ENCODE measurements around the gene TTC33. TPM values are rescaled to one million over a fixed set of nuclear protein-coding genes. Genes with fewer than 3 reads are reported as not detected.
"Not testable (repeated sequence)": the region's sequence is repeated elsewhere in the genome, so short reads cannot be mapped to it uniquely, and the experiment has no call there.

Gene TTC33
- polyA plus RNA-seq, 1 donor, result 20.3 TPM

DNA sequence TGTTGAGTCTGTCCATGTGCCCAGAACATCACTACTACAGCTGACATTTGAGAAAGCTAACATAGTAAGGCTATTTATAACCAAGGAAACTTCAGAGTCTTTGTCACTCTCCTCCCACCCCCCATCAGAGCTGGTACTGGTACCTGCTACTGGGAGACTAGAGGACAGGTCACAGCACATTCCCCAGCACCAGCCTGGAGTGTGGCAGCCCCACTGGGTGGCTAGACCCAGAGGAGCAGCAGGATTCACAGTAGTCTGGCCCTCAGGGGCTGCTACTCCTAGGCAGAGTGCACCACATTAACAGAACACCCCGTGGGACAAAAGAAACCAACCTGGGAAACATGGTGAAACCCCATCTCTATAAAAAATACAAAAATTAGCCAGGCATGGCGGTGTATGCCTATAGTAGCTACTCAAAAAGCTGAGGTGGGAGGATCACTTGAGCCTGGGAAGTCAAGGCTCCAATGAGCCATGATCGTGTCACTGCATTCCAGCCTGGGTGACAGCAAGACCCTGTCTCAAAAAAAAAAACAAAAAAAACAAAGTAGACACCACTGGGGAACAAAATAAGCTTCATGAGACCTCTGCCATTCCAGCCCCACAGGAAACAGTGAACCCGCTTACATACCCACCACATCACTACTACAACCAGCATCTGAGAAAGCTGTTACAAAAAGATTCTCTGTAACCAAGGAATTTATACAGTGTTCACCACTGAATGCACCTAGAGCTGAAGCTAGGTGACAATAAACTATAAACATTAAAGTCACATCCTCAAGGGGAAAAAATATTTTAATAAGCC, 102.3 kb downstream of the TTC33 start:
- DNase-seq (ENCODE audit: low read depth), result no peak

DNA sequence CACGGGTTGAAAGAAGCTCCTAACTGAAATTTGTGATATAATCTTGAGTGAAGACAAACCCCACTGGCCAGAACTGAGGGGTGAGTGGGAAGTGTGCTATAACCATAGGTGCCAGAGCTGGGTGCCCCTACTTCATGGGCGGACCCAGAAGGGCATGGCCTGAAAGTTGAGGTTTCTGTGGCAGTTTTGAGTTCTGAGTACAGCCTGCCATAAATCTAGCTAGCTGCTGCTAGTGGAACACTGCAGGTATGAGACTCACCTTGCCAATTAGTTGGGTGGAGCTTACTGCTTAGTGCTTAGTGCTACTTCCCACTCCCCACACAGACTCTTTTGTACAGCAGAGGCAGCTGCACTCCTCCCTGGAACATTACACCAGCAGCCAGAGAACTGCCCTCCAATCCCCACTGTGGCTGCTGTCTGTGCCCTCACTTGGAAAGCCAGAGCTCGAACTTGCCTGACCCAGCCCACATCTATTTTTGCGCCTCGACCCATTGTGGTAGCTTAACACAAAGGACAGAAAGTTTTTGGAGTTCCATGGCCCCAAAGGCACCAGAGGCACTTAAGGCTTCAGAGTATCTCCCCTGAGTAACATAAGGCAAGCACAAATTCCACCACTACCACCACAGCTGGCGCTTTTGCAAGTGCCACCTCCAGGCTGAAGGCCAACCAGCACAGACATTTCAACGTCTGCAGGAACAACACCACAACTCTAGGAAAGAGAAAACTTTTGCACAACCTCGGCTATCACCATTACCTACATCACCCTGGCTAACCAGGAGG, 103.1 kb downstream of the TTC33 start:
- DNase-seq (ENCODE audit: low read depth), result no peak

DNA sequence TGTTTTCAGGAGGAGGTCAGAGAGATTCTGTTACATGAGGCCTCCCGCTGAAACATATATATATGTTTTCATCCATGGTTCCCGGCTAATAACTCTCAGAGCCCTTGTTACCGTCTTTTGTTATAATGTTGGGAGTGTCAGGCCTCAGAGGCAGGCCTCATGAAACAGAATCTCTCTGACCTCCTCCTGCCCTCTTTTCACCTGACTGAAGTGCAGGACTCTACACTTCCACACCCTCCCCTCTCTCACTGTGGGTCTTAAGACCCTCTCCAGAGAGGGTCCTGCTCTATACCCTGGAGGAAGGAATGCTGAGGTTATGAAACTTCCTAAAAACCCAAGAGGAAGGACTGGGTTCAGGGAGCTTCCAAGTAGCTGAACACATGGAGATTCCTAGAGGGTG, 104.6 kb downstream of the TTC33 start:
- no peak for DNase-seq (ENCODE audit: low read depth)

DNA sequence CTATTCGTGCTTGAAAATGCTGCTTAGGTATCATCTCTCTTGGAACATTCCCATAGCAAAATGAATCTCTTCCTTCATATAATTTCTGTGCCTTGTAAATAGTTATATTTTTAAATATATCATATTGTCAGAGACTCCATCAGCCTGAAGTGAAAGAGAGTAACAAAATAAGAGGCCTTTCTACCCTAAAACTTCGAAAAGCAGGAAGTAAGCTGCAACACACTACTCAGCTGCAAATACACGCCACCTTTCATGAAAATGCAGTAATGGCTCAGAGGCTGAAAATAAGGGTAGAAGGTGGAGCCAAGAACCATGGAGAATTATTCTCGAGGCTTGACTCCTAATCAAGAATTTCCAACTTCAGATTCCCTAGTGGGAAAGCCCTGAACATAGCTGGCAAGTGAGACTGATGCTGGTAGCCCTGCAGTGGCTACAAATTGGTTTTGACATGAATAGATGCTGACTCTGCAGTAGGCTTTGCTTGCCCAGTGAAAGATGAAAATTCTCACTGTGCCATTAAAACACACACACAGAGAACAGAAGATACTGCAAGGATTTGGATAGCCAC, 106.2 kb downstream of the TTC33 start:
- no peak for DNase-seq (ENCODE audit: low read depth)

DNA sequence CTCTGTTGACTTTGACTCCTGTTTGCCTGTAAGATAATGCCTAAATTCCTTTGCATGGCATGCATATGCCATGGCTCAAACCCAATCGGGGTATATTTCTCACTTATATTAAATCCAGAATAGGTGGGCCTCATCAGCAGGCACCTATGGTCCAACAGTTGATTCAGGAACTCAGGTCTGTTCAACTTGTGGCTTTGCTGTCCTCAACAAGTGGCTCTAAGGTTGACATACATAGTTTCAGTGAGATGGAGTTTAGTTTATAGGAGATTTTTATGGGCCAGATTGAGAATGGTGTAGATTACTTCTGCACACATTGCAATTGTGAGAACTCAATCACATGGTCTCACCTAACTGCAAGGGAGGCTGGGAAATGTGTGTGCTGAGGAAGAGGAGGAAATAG, 107.6 kb downstream of the TTC33 start:
- no peak for DNase-seq (ENCODE audit: low read depth)

DNA sequence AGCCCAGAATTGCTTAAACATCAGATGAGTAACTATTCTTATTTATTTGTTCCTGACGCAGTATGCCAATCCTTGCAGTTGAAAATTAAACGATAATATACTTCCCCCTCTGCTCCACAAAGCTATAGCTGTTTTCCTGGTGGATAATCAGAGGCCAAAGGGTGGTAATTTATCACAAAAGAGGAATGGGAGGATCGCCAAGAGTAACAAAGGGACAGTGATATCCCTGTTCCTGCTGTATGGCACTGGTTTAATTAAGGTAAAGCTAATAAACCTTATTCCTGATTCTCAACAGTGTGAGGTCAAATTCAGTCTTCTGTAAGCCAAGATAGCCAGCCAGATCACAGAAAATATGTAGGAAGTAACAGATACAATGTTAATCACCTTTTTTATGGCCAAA, 109.5 kb downstream of the TTC33 start:
- no peak for DNase-seq (ENCODE audit: low read depth)

DNA sequence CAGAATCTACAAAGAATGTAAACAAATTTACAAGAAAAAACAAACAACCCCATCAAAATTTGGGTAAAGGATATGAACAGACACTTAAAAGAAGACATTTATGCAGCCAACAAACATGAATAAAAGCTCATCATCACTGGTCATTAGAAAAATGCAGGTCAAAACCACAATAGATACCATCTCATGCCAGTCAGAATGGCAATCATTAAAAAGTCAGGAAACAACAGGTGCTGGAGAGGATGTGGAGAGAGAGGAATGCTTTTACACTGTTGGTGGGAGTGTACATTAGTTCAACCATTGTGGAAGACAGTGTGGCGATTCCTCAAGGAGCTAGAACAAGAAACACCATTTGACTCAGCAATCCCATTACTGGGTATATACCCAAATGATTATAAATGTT, 116.2 kb downstream of the TTC33 start:
- DNase-seq (ENCODE audit: low read depth), result not testable (repeated sequence)

DNA sequence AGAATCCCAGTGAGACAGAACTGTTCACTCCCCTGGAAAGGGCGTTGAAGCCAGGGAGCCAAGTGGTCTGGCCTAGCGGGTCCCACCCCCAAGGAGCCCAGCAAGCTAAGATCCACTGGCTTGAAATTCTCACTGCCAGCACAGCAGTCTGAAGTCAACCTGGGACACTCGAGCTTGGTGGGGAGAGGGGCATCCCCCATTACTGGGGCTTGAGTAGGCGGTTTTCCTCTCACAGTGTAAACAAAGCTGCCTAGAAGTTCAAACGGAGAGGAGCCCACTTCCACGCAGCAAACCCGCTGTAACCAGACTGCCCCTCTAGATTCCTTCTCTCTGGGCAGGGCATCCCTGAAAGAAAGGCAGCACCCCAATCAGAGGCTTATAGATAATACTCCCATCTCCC, 121.2 kb downstream of the TTC33 start:
- DNase-seq (ENCODE audit: low read depth), result no peak

DNA sequence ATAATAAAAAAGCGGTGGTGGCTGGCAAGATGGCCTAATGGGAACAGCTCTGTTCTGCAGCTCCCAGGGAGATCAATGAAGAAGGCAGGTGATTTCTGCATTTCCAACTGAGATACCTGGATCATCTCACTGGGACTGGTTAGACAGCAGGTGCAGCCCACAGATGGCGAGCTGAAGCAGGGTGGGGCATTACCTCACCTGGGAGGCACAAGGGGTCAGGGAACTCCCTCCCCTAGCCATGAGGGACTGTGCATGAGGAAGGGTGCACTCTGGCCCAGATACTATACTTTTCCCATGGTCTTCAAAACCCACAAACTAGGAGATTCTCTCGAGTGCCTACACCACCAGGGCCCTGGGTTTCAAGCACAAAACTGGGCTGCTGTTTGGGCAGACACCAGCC, 121.6 kb downstream of the TTC33 start:
- DNase-seq (ENCODE audit: low read depth), result no peak

DNA sequence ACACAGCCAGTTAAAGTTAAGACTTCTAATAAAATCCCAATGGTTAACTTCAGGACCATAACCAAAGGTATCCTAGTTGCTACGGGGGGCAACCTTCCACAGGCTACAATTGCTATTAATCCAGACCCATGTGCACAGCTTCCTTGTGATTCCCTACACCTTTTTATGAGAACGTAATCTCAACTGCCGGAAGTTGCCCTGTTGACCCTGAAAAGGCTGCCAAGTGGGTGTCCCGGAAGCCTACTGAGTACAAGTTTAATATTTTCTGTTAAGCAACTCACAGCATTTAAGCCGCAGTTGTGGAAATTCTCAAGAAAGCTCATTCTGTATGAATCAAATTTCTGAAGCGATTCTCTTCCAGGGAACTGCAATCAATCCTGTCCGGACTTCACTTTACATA, 124.5 kb downstream of the TTC33 start:
- no peak for DNase-seq (ENCODE audit: low read depth)

DNA sequence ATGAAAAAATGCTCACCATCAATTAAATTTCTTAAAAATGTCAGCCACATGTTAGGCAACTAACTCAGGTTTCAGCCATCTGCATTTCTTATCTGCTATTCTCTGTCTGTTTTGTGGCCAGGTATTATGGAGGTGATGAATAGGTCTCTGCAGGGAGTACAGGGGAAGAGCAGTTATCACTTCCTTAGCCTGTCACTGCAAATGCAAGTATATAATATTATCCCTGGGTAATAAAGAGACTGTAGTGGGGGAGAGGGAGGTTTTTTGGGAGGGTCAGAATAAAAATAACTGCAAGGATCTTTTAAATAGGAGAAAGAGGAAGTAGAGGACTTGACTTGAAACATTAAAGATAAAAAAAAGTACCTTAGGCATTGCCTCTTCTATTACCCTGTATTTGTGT, 125.6 kb downstream of the TTC33 start:
- DNase-seq (ENCODE audit: low read depth), result no peak

DNA sequence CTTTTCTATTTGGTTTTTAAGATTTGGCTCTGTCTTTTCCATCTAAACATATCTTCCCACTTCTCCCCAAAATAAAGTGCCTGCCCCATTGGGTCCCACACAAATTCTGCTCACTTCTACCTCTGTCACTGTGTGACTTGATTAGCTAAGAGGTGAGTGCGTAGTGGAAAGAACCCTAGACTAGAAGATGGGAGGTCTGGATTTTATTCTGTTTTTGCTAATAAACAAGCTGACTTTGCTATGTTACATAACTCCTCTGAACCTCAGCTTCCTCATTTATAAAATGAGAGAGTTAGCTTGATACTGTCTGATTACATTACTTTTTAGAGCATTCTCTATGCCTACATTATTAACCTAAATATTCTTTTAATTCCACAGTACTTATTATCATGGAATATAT, 127.4 kb downstream of the TTC33 start:
- DNase-seq (ENCODE audit: low read depth), result no peak

DNA sequence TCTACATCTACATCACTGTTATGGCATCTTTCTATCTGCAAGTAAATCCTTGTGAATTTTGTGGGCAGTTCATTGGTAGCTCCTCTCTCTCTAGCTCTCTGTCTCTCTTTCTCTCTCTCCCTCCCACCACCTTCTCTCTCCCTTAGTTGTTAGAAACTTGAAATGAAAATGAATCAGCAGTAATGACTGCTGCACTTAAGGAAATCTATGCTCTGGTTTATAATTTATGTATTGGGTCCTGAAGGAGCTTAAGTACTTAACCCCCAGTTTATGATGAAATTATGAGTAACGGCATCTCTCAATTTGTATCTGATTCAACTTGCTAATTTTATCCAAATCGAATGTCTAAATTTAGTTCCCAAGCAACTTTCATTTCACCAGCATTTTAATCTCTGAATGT, 128.1 kb downstream of the TTC33 start:
- no peak for DNase-seq (ENCODE audit: low read depth)

DNA sequence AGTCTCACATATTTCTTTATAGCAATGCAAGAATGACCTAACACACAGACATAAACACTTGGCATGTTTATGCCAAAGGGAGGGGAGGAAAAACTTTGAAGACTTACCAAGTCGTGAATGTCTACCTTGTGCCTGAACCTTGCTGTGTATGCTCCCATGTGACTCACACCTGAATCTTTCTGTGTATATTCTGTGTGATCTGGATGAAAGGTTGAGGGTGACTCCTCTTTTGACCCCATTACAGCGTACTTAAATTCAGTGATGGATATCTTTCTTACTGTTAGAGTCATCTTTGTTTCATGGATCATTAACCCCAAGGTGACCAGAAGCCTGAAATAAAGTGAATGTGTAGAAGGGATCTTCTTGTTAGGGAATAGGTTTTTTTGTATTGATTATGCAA, 129.0 kb downstream of the TTC33 start:
- DNase-seq (ENCODE audit: low read depth), result no peak

DNA sequence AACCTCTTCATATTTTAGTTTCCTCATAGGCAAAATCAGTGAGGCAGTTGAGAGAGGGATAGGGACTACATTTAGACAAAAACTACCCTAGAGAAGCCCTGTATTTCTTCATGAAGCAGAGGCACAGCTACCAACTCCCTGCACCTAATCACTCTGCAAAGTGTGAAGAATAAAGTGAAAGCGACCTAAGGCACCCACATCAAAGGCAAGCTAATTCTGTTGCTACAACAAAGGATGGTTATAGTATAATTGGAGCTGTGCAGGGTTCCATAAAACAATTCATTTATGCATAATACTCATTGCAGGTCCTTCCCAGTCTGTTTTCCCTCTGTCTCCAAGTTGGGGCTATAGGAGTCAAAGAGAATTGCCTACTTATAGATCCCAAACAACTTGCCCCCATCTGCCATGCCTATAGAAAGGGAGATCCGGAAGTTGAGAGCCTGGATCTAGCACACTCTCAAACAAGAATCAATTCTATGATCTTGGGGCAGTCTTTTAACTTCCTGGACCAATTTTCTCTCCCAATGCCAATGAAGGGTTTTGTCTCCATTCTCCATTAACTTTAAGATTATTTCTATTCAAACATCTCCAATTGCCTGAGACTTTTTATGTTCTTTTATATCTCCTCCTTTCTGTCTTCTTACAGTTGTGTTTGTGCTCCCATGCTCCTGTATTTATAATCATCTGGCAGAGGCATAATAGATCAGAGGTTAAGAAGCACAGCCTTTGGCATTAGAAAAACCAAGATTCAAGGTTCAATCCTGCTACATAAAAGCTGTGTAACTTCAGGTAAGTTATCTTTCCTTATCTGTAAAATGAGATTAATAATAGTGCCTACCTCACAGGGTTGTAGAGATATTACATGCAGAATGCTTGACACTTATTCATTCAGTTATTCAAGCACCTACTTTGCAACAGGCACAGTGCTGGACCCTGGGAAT, 132.0 kb downstream of the TTC33 start:
- DNase-seq (ENCODE audit: low read depth), result no peak

DNA sequence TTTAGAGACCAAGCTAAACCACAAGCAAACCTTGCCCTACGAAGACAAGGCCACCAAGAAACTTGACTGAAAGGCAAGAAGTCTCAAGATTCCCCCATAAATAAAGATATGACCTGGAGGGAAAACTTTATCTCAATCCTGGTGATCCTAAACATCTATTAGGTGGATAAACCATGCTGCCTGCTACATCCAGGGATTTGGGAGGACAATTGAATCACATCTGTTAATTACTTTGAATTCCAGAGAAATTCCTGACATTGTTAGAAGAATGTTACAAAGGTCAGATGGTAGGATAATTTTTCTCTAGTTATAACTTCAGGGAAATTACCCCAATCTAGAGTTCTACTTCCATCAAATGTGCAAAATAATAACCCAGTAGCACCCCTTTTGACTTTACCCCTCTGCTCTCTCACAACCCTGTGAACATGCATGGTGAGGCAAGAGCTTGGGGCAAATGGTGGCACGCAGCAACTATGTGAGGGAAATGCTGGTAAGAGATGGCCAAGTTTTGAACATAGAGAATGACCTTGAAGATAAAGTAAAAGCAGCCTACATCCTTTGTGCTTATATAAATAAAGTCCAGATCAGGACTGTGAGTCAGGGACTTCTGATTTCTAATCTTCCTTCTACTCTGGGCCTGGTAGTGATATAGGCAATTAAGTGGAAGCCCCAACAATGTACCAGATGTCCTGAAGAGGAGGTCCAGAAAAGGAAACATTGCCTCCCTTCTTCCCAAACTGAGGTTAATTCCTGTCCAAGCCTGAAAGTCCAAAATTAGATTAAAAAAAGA, 133.1 kb downstream of the TTC33 start:
- DNase-seq (ENCODE audit: low read depth), result no peak

DNA sequence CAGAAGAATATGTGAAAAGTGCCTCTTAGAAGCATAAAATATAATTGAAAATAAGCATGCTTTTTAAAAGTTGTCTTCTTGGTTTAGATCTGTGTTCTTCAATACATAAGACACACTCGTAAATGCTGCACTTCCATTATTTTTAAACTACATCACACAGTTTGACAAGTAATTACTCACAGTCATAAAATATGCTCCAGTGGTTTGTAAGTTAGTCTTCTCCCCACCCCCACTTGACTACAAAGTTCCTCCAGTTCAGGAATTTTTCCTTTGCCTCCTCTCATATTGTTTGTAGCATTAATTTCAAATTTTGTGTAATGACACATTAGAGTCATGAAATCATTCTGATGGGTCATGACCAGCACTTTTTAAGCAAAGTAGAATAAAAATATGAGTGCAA, 136.3 kb downstream of the TTC33 start:
- no peak for DNase-seq (ENCODE audit: low read depth)

DNA sequence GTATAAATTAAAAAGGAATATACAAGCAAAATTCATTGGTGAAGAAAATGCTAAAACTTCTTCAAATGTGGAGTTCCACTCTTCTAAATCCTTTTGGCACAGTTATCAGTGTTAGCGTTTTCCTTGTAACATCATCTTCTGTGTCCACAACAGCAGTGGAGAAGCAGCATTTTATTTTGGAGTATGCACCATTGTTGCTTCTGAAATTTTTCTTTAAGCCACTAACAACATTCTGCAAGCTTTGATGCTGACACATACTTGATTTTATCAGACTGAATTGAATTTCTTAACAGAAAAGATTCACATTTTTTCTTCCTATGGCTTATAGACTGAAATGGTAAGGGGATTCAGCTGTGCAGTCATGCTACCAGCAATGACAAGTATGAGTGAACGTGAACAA, 136.8 kb downstream of the TTC33 start:
- DNase-seq (ENCODE audit: low read depth), result no peak

DNA sequence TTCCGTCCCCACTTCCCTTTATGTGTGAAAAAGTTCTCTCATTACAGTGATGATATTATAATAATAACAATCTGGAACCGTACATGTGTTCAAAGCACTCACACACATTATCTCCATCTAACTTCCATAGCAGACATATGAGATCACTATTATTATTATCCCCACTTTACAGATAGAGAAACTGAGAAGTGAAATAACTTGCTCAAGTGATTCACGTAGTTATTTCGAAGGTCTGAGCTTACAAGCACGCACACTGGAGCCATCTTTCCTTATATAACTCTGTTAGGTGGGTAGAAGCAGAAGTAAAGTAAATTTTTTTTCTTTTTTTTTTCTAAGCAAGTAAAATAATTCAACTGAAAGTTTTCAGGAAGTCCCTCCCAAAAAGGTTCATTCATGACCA, 139.0 kb downstream of the TTC33 start:
- DNase-seq (ENCODE audit: low read depth), result no peak

DNA sequence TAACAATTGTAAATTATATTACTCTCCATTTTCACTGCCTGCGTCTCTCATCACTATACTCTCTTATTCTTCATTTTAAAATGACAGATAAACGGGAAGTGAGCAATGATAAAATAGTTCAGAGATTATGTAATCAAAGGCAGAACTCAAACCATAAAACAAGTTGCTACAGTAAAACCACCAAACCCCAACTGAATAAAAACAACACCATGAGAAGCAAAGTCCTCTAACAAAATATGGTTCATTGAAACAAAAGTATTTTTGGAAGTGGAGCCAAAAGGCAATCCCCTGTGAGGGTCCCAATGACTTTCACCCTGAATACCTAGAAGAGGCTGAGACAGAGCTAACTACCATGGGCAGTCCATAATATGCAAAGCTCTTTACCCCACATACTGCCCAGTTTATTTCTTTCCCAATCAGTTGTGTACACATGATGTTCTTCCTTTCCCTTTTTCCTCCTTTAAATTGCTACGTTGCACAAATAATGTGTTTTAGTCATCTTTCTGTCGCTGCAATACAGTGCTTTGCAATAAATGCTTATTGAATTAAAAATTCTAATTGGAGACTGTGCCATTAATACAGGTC, 140.1 kb downstream of the TTC33 start:
- DNase-seq (ENCODE audit: low read depth), result no peak

Data from forelimb muscle (tissue), 1 donor.